Measurements from ENCODE around the gene TOM1L2. TPM values are rescaled to one million over a fixed set of nuclear protein-coding genes. Genes with fewer than 3 reads are reported as not detected.

Gene TOM1L2
- total RNA-seq, 2 experiments from 2014 or later = 22.1 to 25.0 TPM

GRCh38 chr17:17804007-17804406 is 168.2 kb downstream of the TOM1L2 start:
- CTCF ChIA-PET = no interaction called here
- ATAC-seq = no peak
- H3K9me3 Mint-ChIP-seq (ENCODE audit: insufficient read depth) = no peaks in the 10 kb centered on the region
- no peak overlapping the region for H3K27ac Mint-ChIP-seq
- H3K27me3 Mint-ChIP-seq (ENCODE audit: low read depth) = no peaks in the 10 kb centered on the region
- peaks cover 11% of the 10 kb centered on the region for H3K4me1 Mint-ChIP-seq (ENCODE audit: low read depth)
- DNase-seq = no peak
- H3K4me3 Mint-ChIP-seq = no peak overlapping the region
- POLR2A ChIA-PET = no interaction called here
- H3K36me3 Mint-ChIP-seq (ENCODE audit: low read depth) = peaks cover 14% of the 10 kb centered on the region

- ChIA-PET POLR2A (no interaction called here), CTCF (interaction anchor here (1.4 kb wide), 1 partner anchor 58 kb away, joined by 7 read pairs; no protein-coding TSS in a partner anchor)
- no peaks in the 10 kb centered on the region for H3K4me1 Mint-ChIP-seq (ENCODE audit: low read depth)
Observed at GRCh38 chr17:17801800-17802481, 170.3 kb downstream of the TOM1L2 start.

GRCh38 chr17:17800504-17801021 is 171.6 kb downstream of the TOM1L2 start:
- Mint-ChIP-seq H3K27me3 (ENCODE audit: low read depth) (no peaks in the 10 kb centered on the region), H3K9me3 (ENCODE audit: insufficient read depth) (no peaks in the 10 kb centered on the region), H3K4me3 (no peak overlapping the region), H3K27ac (no peak overlapping the region), H3K4me1 (ENCODE audit: low read depth) (no peaks in the 10 kb centered on the region), H3K36me3 (ENCODE audit: low read depth) (peaks cover 8% of the 10 kb centered on the region)
- ChIA-PET CTCF (interaction anchor here (1.4 kb wide), 1 partner anchor 60 kb away, joined by 7 read pairs; no protein-coding TSS in a partner anchor), POLR2A (no interaction called here)
- ATAC-seq (no peak), DNase-seq (no peak)

More at GRCh38 chr17:17801800-17802481, 170.3 kb downstream of the TOM1L2 start:
- no peak overlapping the region for H3K27ac Mint-ChIP-seq
- H3K36me3 Mint-ChIP-seq (ENCODE audit: low read depth) = peaks cover 8% of the 10 kb centered on the region
- DNase-seq = no peak
- ATAC-seq = no peak
- no peaks in the 10 kb centered on the region for H3K27me3 Mint-ChIP-seq (ENCODE audit: low read depth)
- H3K4me3 Mint-ChIP-seq = no peak overlapping the region
- H3K9me3 Mint-ChIP-seq (ENCODE audit: insufficient read depth) = no peaks in the 10 kb centered on the region

- DNase-seq (no peak), ATAC-seq (no peak)
Observed at GRCh38 chr17:17798573-17799255, 173.5 kb downstream of the TOM1L2 start.

GRCh38 chr17:17798010-17798556 is 174.1 kb downstream of the TOM1L2 start:
- H3K4me1 Mint-ChIP-seq (ENCODE audit: low read depth) = peaks cover 11% of the 10 kb centered on the region
- POLR2A ChIA-PET = interaction anchor here (0.7 kb wide), 1 partner anchor 14 kb away, joined by 3 read pairs; no protein-coding TSS in a partner anchor
- no peaks in the 10 kb centered on the region for H3K27me3 Mint-ChIP-seq (ENCODE audit: low read depth)
- CTCF ChIA-PET = no interaction called here
- DNase-seq (no peak), ATAC-seq (no peak)
- H3K9me3 Mint-ChIP-seq (ENCODE audit: insufficient read depth) = no peaks in the 10 kb centered on the region
- no peak overlapping the region for H3K4me3 Mint-ChIP-seq
- H3K27ac Mint-ChIP-seq = no peak overlapping the region
- H3K36me3 Mint-ChIP-seq (ENCODE audit: low read depth) = peaks cover 11% of the 10 kb centered on the region

More at GRCh38 chr17:17798573-17799255, 173.5 kb downstream of the TOM1L2 start:
- no peaks in the 10 kb centered on the region for H3K9me3 Mint-ChIP-seq (ENCODE audit: insufficient read depth)
- peaks cover 4% of the 10 kb centered on the region for H3K4me1 Mint-ChIP-seq (ENCODE audit: low read depth)
- no peak overlapping the region for H3K27ac Mint-ChIP-seq
- peaks cover 7% of the 10 kb centered on the region for H3K36me3 Mint-ChIP-seq (ENCODE audit: low read depth)
- ChIA-PET POLR2A (interaction anchor here (0.7 kb wide), 1 partner anchor 14 kb away, joined by 3 read pairs; no protein-coding TSS in a partner anchor), CTCF (no interaction called here)
- no peak overlapping the region for H3K4me3 Mint-ChIP-seq
- no peaks in the 10 kb centered on the region for H3K27me3 Mint-ChIP-seq (ENCODE audit: low read depth)

GRCh38 chr17:17797119-17797809 is 174.9 kb downstream of the TOM1L2 start:
- Mint-ChIP-seq H3K27me3 (ENCODE audit: low read depth) (no peaks in the 10 kb centered on the region), H3K9me3 (ENCODE audit: insufficient read depth) (no peaks in the 10 kb centered on the region), H3K4me3 (no peak overlapping the region), H3K27ac (no peak overlapping the region), H3K4me1 (ENCODE audit: low read depth) (peaks cover 19% of the 10 kb centered on the region), H3K36me3 (ENCODE audit: low read depth) (peaks cover 11% of the 10 kb centered on the region)
- ChIA-PET CTCF (no interaction called here), POLR2A (interaction anchor here (0.6 kb wide), 2 partner anchors 37 to 536 kb away, joined by 3 read pairs; no protein-coding TSS in a partner anchor)
- DNase-seq = no peak
- no peak for ATAC-seq

- no peaks in the 10 kb centered on the region for H3K9me3 Mint-ChIP-seq (ENCODE audit: insufficient read depth)
- H3K36me3 Mint-ChIP-seq (ENCODE audit: low read depth) = peaks cover 11% of the 10 kb centered on the region
- H3K27me3 Mint-ChIP-seq (ENCODE audit: low read depth) = no peaks in the 10 kb centered on the region
- ChIA-PET POLR2A (no interaction called here), CTCF (no interaction called here)
- DNase-seq = no peak
- H3K27ac Mint-ChIP-seq = no peak overlapping the region
- H3K4me3 Mint-ChIP-seq = no peak overlapping the region
- no peak for ATAC-seq
- H3K4me1 Mint-ChIP-seq (ENCODE audit: low read depth) = peaks cover 24% of the 10 kb centered on the region
Observed at GRCh38 chr17:17796787-17797061, 175.5 kb downstream of the TOM1L2 start.

- H3K27ac Mint-ChIP-seq = no peak overlapping the region
- ATAC-seq (no peak), DNase-seq (no peak)
- no peaks in the 10 kb centered on the region for H3K27me3 Mint-ChIP-seq (ENCODE audit: low read depth)
- no peak overlapping the region for H3K4me3 Mint-ChIP-seq
- POLR2A ChIA-PET = no interaction called here
- CTCF ChIA-PET = interaction anchor here (1.3 kb wide), 1 partner anchor 16 kb away, joined by 3 read pairs; no protein-coding TSS in a partner anchor
- H3K4me1 Mint-ChIP-seq (ENCODE audit: low read depth) = peaks cover 26% of the 10 kb centered on the region
- H3K9me3 Mint-ChIP-seq (ENCODE audit: insufficient read depth) = no peaks in the 10 kb centered on the region
- H3K36me3 Mint-ChIP-seq (ENCODE audit: low read depth) = peaks cover 11% of the 10 kb centered on the region
Observed at GRCh38 chr17:17795946-17796786, 176.0 kb downstream of the TOM1L2 start.

- no peaks in the 10 kb centered on the region for H3K9me3 Mint-ChIP-seq (ENCODE audit: insufficient read depth)
- no peak for DNase-seq
- no peak for ATAC-seq
- H3K4me1 Mint-ChIP-seq (ENCODE audit: low read depth) = peaks cover 26% of the 10 kb centered on the region
- CTCF ChIA-PET = interaction anchor here (1.3 kb wide), 1 partner anchor 16 kb away, joined by 3 read pairs; no protein-coding TSS in a partner anchor
- H3K4me3 Mint-ChIP-seq = no peak overlapping the region
- POLR2A ChIA-PET = no interaction called here
- H3K36me3 Mint-ChIP-seq (ENCODE audit: low read depth) = peaks cover 11% of the 10 kb centered on the region
- H3K27me3 Mint-ChIP-seq (ENCODE audit: low read depth) = no peaks in the 10 kb centered on the region
- no peak overlapping the region for H3K27ac Mint-ChIP-seq
Observed at GRCh38 chr17:17795296-17795695, 176.9 kb downstream of the TOM1L2 start.

GRCh38 chr17:17794382-17794781 is 177.8 kb downstream of the TOM1L2 start:
- ATAC-seq = no peak
- Mint-ChIP-seq H3K36me3 (ENCODE audit: low read depth) (peaks cover 11% of the 10 kb centered on the region), H3K27ac (peak overlapping the region; percentile 15), H3K27me3 (ENCODE audit: low read depth) (no peaks in the 10 kb centered on the region), H3K9me3 (ENCODE audit: insufficient read depth) (no peaks in the 10 kb centered on the region), H3K4me3 (no peak overlapping the region), H3K4me1 (ENCODE audit: low read depth) (peaks cover 26% of the 10 kb centered on the region)
- ChIA-PET POLR2A (no interaction called here), CTCF (interaction anchor here (1.3 kb wide), 1 partner anchor 17 kb away, joined by 3 read pairs; no protein-coding TSS in a partner anchor)
- no peak for DNase-seq

Data from activated CD8-positive, alpha-beta T cell treated with anti-CD3 and anti-CD28 coated beads, Interleukin-2, amount 10 ng/mL, durations not matched to agents 7 days and 5 days (primary cell).